HG03575 (cell line): ENCODE data around the gene TACC3.
"Not testable (repeated sequence)": the region's sequence is repeated elsewhere in the genome, so short reads cannot be mapped to it uniquely, and the experiment has no call there.

ENCODE experiments used
- ATAC-seq: cut with Tn5 transposase; IDR thresholded peaks from one replicate; pipeline ENCODE4 v1.9.1; 2021; ENCODE audit not compliant: unreplicated experiment, insufficient number of reproducible peaks, low FRiP score; ENCODE audit errors: extremely low read depth

The TACC3 gene

DNA sequence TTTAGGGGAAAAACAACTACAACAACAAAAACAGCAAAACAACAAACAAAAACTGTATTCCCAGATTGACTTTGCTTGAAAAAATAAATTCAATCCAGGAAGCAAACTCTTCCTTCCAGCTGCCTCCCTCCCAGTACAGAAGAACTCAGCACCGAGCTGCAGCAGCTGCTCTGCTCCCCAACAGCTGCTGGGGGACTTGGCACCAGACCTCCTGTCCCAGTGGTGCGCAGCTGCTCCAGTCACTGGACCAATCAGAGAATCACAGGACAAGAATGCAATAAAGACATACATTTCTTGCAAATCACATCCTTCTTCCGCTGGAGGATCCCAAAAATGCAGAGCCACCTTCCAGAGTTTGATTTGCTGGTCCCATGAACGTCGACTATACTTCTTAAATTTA, 25.4 kb upstream of the TACC3 start:
- no peak for ATAC-seq

DNA sequence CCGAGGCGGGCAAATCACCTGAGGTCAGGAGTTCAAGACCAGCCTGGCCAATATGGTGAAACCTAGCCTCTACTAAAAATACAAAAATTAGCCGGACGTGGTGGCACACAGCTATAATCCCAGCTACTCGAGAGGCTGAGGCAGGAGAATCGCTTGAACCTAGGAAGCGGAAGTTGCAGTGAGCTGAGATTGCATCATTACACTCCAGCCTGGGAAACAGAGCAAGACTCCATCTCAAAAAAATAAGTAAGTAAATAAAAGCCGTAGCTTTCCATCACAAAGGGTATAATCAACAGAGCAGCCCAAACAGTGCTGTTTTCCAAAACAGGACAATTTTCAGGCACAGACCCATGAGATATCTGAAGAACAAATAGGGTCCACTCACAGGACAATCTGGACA, 19.6 kb upstream of the TACC3 start:
- ATAC-seq, result not testable (repeated sequence)

DNA sequence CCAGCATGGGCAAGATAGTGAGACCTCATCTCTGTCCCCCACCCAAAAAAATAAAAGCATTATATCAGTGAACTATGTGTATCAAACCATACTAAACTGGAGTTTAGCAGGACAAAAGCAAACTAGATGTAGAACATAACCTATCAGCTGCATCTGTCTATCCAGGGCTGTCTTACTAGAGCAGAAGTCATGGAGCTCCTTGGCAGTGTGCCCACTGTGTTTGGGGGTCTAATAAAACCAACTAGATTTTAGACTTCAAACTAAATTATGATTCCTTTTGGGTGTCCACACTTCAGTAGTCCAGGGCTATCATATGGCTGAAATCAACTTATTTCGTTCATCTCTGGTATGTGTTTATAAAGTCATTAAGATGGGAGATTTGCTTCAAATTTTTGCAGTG, 17.5 kb upstream of the TACC3 start:
- no peak for ATAC-seq

DNA sequence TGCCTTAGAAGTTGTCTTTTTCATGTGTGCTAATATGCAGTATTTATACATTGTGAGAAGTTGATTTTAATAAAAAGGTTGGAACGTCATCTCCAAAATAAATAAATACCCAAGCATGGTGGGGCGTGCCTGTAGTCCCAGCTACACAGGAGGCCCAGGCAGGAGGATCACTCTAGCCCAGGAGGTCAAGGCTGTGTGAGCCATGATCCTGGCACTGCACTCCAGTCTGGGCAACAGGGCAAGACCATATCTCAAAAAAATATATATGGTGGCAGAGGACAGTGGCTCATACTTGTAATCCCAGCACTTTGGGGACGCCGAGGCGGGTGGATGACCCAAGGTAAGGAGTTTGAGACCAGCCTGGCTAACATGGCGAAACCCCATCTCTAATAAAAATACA, 15.6 kb upstream of the TACC3 start:
- ATAC-seq, result no peak

DNA sequence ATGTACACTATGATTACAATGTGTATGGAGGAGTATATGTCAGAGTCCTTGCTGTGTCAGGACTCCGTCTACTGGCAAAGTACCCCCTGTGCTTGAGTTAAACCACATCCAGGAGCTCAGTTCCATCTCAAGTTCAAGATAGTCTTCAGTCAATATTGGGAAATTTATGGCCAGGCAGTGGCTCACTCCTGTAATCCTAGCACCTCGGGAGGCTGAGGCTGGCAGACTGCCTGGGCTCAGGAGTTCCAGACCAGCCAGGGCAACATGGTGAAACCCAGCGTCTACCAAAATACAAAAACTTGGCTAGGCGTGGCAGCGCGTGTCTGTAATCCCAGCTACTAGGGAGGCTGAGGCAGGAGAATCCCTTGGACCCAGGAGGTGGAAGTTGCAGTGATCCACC, 15.0 kb upstream of the TACC3 start:
- no peak for ATAC-seq

DNA sequence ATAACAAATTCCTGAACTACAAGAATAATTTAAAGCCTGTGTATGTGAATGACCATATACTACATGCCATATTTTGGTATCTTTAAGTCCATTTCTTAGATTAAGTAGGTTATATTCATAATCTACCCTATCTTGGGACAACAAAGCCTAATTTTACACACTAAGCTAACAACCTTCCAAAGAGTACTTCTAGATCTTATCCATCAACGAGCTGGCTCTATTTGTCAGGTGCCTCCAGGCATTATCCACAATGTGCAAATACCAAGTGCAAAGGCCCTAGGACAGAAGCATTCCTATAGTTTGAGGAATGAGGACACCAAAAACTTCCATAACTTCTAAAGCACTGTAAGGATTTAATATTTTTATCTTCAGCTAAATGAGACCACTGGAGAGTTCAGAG, 12.7 kb upstream of the TACC3 start:
- no peak for ATAC-seq

DNA sequence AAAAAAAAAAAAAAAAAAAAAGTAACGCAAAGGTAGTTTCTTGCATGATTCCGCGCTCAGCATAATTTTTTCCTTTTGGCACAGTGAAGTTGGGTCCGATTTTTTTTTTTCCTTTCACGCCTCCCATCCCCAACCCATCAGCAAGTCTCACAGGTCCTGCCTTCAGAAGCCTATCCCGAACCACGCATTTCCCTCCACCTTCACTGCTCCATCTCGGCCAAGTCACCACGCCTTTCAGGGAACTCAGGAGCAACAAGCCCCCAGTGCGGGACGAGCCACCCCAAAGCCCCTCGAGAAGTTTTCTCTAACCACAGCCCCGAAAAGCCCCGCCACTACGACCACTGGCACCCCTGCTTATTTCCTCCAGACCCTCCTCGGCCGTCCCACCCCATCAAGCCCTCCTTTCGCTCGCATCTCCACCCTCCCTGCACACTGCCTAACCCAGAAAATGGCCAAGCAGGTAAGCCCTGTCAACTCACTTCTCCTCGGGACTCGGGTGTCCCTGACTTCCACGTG, 10.2 kb upstream of the TACC3 start:
- no peak for ATAC-seq

DNA sequence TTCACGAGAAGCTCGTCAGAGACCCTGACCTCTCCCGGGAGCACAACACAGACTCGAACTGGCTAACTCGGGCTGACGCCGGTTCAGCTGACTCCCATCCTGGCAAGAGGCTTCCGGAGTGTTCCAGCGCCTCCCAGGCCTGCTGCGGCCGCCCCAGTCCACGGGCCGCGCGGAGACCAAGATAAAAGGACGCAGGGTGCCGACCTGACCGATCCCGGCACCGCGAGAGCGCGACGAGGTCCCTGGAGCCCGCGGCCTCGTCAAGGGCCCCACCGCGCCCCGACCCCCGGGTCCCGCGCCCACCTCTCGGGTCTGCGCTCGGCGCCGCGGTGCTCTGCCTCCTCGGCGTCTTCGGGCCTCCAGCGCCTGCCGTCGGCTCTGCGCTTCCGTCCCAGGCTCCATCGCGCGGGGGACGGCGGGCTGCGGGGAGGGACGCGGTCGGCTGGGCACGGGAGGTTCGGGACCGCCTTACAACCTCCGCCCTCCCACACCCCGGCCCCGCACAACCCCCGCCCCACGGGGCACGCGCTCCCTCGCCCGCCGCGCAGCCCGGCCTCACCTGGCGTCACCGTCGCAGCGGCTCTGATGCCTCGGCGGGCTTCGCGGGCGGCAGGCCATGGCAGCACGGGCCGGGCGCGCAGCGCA, 9.6 kb upstream of the TACC3 start:
- ATAC-seq, result no peak

DNA sequence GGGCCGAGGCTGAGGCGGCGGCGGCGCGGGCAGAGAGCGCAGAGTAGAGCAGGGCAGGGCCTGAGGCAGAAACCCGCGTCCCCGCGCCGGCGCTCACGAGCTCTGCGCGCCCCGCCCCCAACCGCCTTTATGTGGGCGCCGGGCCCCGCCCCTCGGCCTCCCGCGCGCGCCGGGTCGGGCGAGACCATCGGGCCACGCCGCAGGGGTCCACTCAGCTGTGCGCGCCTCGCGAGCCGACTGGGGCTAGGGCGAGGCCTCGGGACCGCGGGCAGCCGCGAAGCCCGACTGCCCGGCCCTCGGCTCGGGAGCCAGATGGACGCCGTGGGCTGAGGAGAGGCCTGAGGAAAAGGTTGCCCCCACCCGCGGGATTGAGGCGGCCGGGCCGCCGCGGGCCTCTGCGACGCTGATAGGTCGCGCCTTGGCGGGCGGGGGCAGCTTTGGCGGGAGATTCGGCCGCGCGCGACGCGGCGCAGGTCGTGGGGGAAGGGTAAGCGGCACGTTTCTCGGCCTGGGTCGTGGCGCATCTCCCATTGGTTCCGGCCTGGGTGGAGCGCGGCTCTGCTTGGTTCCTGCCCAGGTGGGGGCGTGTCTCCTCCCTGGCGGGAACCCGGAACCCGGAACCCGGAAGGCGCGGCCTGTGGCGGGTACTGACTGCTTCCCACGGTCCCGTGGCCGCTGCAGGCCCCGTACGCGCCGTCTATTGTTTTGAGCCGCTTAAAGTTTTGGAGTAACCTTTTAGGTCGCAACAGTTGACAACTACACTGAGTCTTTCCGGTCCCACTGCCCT, 8.9 kb upstream of the TACC3 start, which contains the start of gene SLBP:
Gene SLBP, minus strand, starts transcription at position 104 of the 787 bp plus-strand sequence. CDS start 131 bp downstream, outside the sequence.
- ATAC-seq, result peak; percentile 32

DNA sequence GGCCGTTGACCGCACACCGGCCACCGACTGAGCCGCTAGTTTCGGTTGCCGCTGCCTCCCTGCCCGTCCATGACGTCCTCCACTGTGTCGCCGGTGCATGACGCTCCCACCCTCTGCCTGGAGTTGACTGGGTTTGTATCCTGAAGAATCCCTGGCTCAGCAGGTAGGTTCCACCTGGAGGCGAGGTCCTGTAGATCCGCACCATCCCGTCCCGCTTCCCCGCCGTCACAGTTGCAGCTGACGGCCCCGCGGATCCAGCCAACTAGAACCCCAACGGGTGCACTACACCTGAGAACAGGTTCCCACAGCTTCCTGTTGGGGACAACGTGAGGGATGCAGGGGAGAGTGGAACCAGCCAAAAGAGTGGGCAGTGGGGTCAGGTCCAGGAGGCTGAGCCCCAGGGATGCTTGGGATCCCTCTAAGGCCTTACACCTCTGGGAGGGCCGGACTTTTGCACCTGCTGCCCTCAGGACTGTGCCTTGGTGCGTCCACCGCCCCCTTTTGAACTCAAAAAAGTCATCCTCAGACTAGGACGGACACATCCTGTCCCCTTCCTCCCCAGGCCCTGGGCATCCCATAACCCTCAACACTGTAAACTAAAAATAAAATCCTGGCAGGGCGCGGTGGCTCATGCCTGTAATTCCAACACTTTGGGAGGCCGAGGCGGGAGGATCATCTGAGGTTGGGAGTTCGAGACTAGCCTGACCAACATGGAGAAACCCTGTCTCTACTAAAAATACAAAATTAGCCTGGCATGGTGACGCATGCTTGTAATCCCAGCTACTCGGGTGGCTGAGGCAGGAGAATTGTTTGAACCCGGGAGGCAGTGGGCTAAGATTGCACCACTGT, 8.1 kb upstream of the TACC3 start:
- no peak for ATAC-seq

DNA sequence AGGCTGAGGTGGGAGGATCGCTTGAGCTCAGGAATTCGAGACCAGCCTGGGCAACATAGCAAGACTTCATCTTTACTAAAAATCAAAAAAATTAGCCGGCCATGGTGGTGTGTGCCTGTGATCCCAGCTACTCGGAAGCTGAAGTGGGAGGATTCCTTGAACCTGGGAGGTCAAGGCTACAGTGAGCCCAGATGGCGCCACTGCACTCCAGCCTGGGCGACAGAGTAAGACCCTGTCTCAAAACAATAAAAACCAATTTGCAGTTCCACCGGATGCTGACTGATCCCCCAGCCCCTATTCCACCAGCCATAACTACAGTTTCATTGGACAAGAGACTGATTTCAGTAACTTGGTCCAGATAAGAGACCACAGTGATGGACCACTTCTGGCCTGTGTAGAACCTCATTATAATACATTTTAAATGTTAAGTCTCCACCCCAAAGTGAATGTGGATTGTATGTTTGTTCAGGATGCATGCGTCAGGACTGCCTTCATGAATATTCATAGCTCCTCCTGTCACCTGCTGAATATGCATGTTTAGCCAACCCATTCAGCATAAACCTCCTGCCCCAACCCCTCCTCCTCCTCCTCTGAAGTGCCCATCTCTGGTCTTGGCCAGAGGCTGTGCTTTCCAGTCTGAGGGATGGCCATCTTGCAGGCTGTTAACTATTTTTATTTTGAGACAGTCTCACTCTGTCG, 6.9 kb upstream of the TACC3 start:
- no peak for ATAC-seq

DNA sequence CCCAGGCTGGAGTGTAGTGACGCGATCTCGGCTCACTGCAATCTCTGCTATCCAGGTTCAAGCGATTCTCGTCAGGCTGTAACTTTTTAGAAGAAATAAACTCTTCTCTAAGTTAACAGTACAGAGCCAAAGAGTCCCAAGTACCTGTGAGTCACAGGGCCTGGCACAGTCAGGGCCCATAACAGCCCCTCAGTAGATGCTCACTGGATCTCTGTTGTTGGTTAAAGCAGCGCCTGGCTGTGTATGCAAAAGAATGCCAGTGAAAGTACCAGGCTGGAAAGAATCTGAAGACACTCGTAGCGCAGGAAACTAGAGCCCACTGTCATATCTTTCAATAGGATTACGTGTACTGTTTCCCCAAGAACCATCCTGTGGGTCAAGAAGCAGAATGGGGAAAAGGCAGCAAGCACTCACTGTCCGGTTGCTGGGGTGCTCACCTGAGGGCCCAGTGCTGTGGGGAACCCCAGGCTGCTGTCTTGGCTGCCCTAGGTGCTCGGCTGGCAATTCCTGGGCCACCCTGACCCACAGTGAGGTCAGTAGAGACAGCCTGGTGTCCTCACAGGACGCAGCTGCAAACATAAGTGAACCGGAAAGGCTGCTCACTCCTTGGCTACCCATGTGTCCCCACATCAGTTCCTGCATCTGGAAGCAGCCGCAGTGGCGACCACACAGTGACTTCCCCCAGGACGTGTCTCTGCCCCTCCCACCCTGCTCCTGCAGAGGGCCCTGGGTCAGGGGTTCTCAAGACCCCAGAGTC, 6.1 kb upstream of the TACC3 start:
- ATAC-seq, result no peak

DNA sequence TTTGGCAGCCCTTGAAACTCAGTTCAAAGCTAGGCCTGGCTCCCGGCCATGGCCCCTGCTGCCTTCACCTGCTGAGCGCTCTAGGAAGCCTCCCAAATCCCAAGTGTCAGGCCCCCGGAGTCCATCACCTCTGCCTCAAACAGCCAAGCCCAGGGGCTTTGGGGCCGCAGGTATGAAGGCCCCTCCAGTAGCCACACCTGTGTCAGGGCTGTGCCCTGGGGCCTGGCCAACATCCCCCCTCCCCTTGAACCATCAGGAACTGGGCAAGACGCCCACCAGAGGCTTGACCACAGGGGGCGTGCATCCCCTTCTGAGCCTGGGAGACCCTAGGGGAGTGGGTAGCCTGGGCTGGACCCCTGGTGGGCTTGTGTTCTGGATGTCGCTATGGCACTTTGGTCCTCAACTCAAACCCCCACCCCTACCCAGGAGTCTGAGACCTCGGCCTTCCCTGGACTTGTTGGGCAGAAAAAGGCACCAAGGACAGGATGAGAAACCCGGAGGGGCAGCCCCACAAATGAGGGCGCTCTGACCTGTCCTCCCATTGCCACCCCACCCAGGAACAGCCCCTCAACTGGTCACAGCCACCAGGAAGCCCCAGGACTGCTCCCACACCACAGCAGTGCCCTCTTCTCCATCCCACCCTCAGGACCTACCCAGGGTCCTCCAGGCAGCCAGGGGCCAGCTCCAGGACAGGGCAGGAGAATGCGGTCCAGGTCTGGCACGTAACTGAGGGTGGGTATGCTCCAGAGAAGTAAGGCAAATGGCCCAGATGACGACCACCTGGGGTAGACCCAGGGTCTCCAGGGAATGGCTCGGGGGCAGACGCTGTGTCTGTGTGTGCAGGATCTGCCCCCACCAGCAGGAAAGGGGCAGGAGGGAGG, 5.0 kb upstream of the TACC3 start:
- no peak for ATAC-seq

DNA sequence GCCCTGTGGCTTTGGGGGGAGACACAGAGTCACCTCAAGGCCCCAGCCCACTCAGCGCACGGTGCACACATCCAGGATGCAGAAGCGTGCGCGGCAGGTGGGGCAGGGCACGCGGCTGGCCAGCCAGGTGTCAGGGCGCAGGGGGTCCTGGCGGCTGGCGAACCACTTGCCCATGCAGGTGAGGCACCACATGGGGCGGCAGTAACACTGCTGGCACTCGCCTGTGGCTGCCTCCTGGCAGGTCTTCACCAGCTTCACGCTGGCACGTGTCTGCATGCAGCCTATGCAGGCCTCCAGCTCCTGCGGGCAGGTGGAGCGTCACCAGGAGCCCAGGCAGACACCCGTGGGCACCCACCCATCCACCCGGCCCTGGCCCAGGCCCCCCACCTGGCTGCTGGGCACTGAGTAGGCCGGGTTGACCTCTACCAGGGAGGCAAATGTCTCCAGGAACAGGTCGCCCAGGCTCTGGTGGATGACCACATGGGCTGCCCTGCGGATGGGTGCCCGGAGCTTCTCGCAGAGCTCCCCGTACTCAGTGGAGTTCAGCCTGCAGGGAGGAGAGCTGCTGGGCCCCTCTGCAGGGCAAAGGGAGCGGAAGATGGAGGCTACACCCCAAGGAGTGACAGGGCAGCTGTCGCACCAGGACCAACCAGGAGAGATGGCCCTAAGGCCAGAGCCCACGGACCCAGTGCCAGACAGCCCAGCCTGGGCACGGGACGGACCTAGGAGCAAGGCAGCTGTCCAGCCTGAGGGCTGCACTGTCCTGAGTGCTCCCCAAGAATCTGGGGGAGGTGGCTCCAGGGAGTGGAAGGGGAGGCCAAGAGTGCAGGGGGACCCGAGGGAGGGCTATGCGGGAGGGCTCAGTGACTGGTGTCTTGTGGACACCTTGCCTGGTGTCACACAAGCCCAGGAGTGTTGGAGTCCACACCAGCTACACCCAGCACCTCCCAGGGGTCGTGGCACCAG, 3.9 kb upstream of the TACC3 start:
- no peak for ATAC-seq

DNA sequence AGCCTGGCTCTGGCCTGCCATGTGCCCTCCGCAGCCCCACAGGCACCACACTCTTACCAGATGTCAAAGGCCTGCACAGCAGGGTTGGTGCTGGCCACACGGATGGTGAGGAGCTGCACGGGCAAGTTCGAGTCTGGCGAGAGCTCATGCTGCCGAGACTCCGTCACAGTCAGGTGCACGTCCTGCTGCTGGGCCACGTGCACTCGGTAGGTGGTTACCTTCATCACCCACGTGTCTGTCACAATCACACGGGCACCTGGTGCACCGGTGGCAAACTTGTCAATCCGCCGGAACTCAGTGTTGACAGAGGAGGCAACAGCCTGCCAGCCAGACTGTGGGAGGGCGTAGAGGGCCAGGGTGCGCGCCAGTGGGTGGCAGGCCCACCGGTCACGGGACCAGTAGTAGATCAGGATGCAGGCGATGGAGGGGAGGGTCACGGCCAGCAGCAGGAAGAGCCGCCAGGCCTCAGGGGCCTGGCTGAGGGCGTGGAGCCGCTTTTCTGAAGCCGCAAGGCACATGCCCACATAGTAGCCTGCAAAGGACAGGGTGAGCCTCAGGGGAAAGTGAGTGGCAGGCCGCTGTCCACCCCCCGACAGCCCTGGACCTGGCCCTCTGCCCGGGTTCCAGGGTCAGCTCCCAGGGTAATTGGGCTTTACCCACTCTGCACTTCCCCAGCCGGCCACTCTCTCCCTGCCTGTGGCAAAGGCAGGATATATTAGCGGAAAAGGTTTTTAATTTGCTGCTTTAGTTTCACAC, 3.0 kb upstream of the TACC3 start:
- ATAC-seq, result no peak
